Inflammatory macrophage treated with lipopolysaccharide for 1 hour (primary cell): Measurements from ENCODE around the gene ZNF503.

Experiments
- DNase-seq, 2 donors: peaks; one replicate each; pipeline ENCODE4 v3.0.0-alpha.2; 2020 to 2022

Gene ZNF503

GRCh38 chr10:75352650-75353049, 48.9 kb downstream of the ZNF503 start:
- no peak for DNase-seq

GRCh38 chr10:75351637-75352036, 49.9 kb downstream of the ZNF503 start:
- no peak for DNase-seq

DNA sequence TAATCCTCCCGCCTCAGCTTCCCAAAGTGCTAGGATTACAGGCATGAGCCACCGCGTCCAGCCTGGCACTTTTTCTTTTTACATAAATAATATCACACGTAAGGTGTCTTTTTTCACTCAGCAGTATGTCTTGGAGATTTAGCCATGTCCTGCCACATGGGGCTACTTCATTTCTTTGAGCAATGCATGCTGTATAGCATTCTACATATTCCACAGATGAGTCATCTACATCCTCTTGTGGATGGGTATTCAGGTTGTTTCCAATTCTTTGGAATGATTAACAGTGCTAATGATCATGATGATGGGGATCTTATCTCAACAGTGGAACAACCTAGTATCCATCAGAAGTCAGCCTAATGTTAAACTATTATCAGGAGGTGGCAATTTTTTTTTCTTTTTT, 50.8 kb downstream of the ZNF503 start:
- DNase-seq, result no peak
